Neural progenitor cell (in vitro differentiated cells): ENCODE data around the gene RAMP3. TPM values are rescaled to one million over a fixed set of nuclear protein-coding genes. Genes with fewer than 3 reads are reported as not detected.
"Not testable (repeated sequence)": the region's sequence is repeated elsewhere in the genome, so short reads cannot be mapped to it uniquely, and the experiment has no call there.

ENCODE experiments used
- DNase-seq: peaks from one replicate; pipeline ENCODE4 v3.0.0-alpha.2; 2016; ENCODE audit warnings: low spot score
- H2AFZ ChIP-seq: fragments of 200-600 bp; sonication (generic); replicated peaks from 2 replicates; pipeline ENCODE4 v1.6.1; 2016; ENCODE audit warnings: antibody characterized with exemption
- H3F3A ChIP-seq: fragments of 200-600 bp; sonication (generic); 2 replicates; pipeline ENCODE4 v1.6.1; 2016; ENCODE audit warnings: antibody characterized with exemption, low read depth
- H3K27ac ChIP-seq: fragments of 200-600 bp; sonication (generic); 2 replicates; pipeline ENCODE4 v1.5.1; 2016; ENCODE audit warnings: mild to moderate bottlenecking
- H3K27me3 ChIP-seq: fragments of 200-600 bp; sonication (generic); 2 replicates; pipeline ENCODE4 v1.6.1; 2016; ENCODE audit warnings: mild to moderate bottlenecking, moderate library complexity
- H3K36me3 ChIP-seq: fragments of 200-600 bp; sonication (generic); 2 replicates; pipeline ENCODE4 v1.5.1; 2016
- H3K4me1 ChIP-seq: fragments of 200-600 bp; sonication (generic); 2 replicates; pipeline ENCODE4 v1.6.1; 2016; ENCODE audit warnings: mixed run types
- H3K4me2 ChIP-seq: fragments of 200-600 bp; sonication (generic); 2 replicates; pipeline ENCODE4 v1.6.1; 2016
- H3K4me3 ChIP-seq: fragments of 200-600 bp; sonication (generic); 2 replicates; pipeline ENCODE4 v1.5.1; 2016
- H3K79me2 ChIP-seq: fragments of 200-600 bp; sonication (generic); 2 replicates; pipeline ENCODE4 v1.6.1; 2016; ENCODE audit warnings: low read depth
- H3K9ac ChIP-seq: fragments of 200-600 bp; sonication (generic); 2 replicates; pipeline ENCODE4 v1.6.1; 2016
- H3K9me3 ChIP-seq: fragments of 200-600 bp; sonication (generic); 2 replicates; pipeline ENCODE4 v1.5.1; 2016; ENCODE audit warnings: low read depth
- H4K20me1 ChIP-seq: fragments of 200-600 bp; sonication (generic); 2 replicates; pipeline ENCODE4 v1.6.1; 2016; ENCODE audit warnings: low read depth
- H3K27ac Mint-ChIP-seq: 3 replicates; pipeline ENCODE4 v1.8.0; 2021; ENCODE audit warnings: mixed read lengths
- H3K27me3 Mint-ChIP-seq: 2 replicates; pipeline ENCODE4 v1.8.0; 2022; ENCODE audit warnings: low read depth, mild to moderate bottlenecking, inconsistent platforms, moderate library complexity, mixed read lengths; ENCODE audit not compliant: insufficient read depth
- H3K36me3 Mint-ChIP-seq: 3 replicates; pipeline ENCODE4 v1.8.0; 2021; ENCODE audit warnings: mixed read lengths
- H3K4me1 Mint-ChIP-seq: 3 replicates; pipeline ENCODE4 v1.8.0; 2021; ENCODE audit warnings: mixed read lengths
- H3K4me3 Mint-ChIP-seq: 3 replicates; pipeline ENCODE4 v1.8.0; 2021; ENCODE audit warnings: mild to moderate bottlenecking, moderate library complexity, mixed read lengths
- H3K9me3 Mint-ChIP-seq: 3 replicates; pipeline ENCODE4 v1.8.0; 2020; ENCODE audit warnings: mixed read lengths
- CTCF ChIP-seq: fragments of 200-600 bp; sonication (generic); IDR thresholded peaks from 2 replicates; pipeline ENCODE4 v1.5.1; 2017; ENCODE audit warnings: antibody characterized with exemption, mild to moderate bottlenecking
- EZH2 ChIP-seq: fragments of 200-600 bp; sonication (generic); IDR thresholded peaks from 2 replicates; pipeline ENCODE4 v1.6.1; 2017; ENCODE audit warnings: antibody characterized with exemption, mild to moderate bottlenecking, moderate library complexity
- EZH2phosphoT487 ChIP-seq: fragments of 200-600 bp; sonication (generic); IDR thresholded peaks from 2 replicates; pipeline ENCODE4 v1.6.1; 2017; ENCODE audit warnings: antibody characterized with exemption
- total RNA-seq: library from RNA; depleted of rRNA; stranded (reverse); fragments of >200 nt; gene quantifications from 2 replicates; pipeline ENCODE4 v1.2.3, GENCODE V29; 2015; ENCODE audit warnings: low replicate concordance

The RAMP3 gene
- total RNA-seq, 1 donor from 2014 or later: not detected

GRCh38 chr7:45151967-45152366 is 5.6 kb upstream of the RAMP3 start:
- Histone ChIP-seq H3K4me2 (no peak overlapping the region), H3K4me1 (no peaks in the 10 kb centered on the region), H3F3A (no peaks in the 10 kb centered on the region), H3K9ac (no peak overlapping the region), H3K9me3 (no peaks in the 10 kb centered on the region), H4K20me1 (no peaks in the 10 kb centered on the region), H3K27me3 (peaks cover 14% of the 10 kb centered on the region), H3K79me2 (no peaks in the 10 kb centered on the region), H3K4me3 (no peak overlapping the region), H3K27ac (no peak overlapping the region), H3K36me3 (no peaks in the 10 kb centered on the region), H2AFZ (no peak overlapping the region)
- H3K4me1 Mint-ChIP-seq: peaks cover 10% of the 10 kb centered on the region
- DNase-seq: no peak
- peaks cover 16% of the 10 kb centered on the region for H3K27me3 Mint-ChIP-seq
- TF ChIP-seq CTCF (no peak), EZH2phosphoT487 (no peak), EZH2 (no peak)
- no peaks in the 10 kb centered on the region for H3K36me3 Mint-ChIP-seq
- no peaks in the 10 kb centered on the region for H3K9me3 Mint-ChIP-seq
- H3K27ac Mint-ChIP-seq: no peak overlapping the region
- H3K4me3 Mint-ChIP-seq: no peak overlapping the region

GRCh38 chr7:45153233-45153632 is 4.4 kb upstream of the RAMP3 start:
- no peaks in the 10 kb centered on the region for H3K9me3 ChIP-seq
- no peak overlapping the region for H3K4me3 ChIP-seq
- no peaks in the 10 kb centered on the region for H4K20me1 ChIP-seq
- H3K36me3 ChIP-seq: no peaks in the 10 kb centered on the region
- Mint-ChIP-seq H3K27ac (no peak overlapping the region), H3K36me3 (no peaks in the 10 kb centered on the region), H3K4me1 (peaks cover 13% of the 10 kb centered on the region), H3K4me3 (no peak overlapping the region), H3K9me3 (peaks cover 2% of the 10 kb centered on the region), H3K27me3 (peaks cover 20% of the 10 kb centered on the region)
- no peaks in the 10 kb centered on the region for H3K79me2 ChIP-seq
- H3K27me3 ChIP-seq: peaks cover 26% of the 10 kb centered on the region
- no peaks in the 10 kb centered on the region for H3F3A ChIP-seq
- DNase-seq: no peak
- H3K4me1 ChIP-seq: no peaks in the 10 kb centered on the region
- no peak for TF ChIP-seq EZH2phosphoT487
- TF ChIP-seq CTCF: no peak
- no peak for TF ChIP-seq EZH2
- no peak overlapping the region for H3K27ac ChIP-seq
- H3K9ac ChIP-seq: no peak overlapping the region
- no peak overlapping the region for H3K4me2 ChIP-seq
- no peak overlapping the region for H2AFZ ChIP-seq

DNA sequence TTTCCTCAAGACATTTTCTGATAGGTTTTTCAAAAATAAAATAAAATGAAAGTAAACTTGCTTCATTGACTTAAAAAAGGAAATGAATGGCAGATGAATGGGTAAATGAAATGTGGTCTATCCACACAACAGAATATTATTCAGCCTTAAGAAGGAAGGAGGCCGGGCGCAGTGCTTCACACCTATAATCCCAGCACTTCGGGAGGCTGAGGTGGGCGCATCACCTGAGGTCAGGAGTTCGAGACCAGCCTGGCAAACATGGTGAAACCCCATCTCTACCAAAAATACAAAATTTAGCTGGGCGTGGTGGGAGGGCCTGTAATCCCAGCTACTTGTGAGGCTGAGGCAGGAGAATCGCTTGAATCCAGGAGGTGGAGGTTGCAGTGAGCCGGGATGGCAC is 3.7 kb upstream of the RAMP3 start:
- Mint-ChIP-seq H3K4me1 (peaks cover 13% of the 10 kb centered on the region), H3K27me3 (peaks cover 26% of the 10 kb centered on the region)
- H3K9me3 Mint-ChIP-seq, H3K79me2 ChIP-seq, H4K20me1 ChIP-seq, H3F3A ChIP-seq, H3K4me3 Mint-ChIP-seq, H3K36me3 ChIP-seq, H3K4me3 ChIP-seq, H2AFZ ChIP-seq, DNase-seq, H3K27ac Mint-ChIP-seq, H3K4me2 ChIP-seq, H3K27ac ChIP-seq, H3K4me1 ChIP-seq, H3K9ac ChIP-seq, H3K9me3 ChIP-seq, H3K36me3 Mint-ChIP-seq: not testable (repeated sequence)
- H3K27me3 ChIP-seq: peaks cover 33% of the 10 kb centered on the region

GRCh38 chr7:45155357-45155900 is 2.2 kb upstream of the RAMP3 start:
- Histone ChIP-seq H3K79me2 (no peaks in the 10 kb centered on the region), H3F3A (no peaks in the 10 kb centered on the region), H3K9ac (no peak overlapping the region), H3K4me1 (no peaks in the 10 kb centered on the region), H3K27me3 (peaks cover 43% of the 10 kb centered on the region), H3K9me3 (no peaks in the 10 kb centered on the region), H4K20me1 (no peaks in the 10 kb centered on the region), H3K36me3 (no peaks in the 10 kb centered on the region), H2AFZ (no peak overlapping the region), H3K4me2 (no peak overlapping the region), H3K27ac (no peak overlapping the region), H3K4me3 (no peak overlapping the region)
- Mint-ChIP-seq H3K4me3 (peak overlapping the region; percentile 66), H3K27me3 (peaks cover 30% of the 10 kb centered on the region), H3K4me1 (peaks cover 10% of the 10 kb centered on the region), H3K9me3 (peaks cover 9% of the 10 kb centered on the region), H3K36me3 (no peaks in the 10 kb centered on the region), H3K27ac (no peak overlapping the region)
- TF ChIP-seq EZH2 (no peak), CTCF (no peak), EZH2phosphoT487 (no peak)
- no peak for DNase-seq
